Prostate gland (tissue), 2 donors: ENCODE results near the gene SLC44A3.

ENCODE experiments used
- POLR2A ChIP-seq: fragments of 450-650 bp; IDR thresholded peaks from one replicate; pipeline ENCODE4 v1.6.1; 2016; ENCODE audit warnings: antibody characterized with exemption, mild to moderate bottlenecking
- POLR2AphosphoS5 ChIP-seq: sonication (generic); formaldehyde crosslinking; IDR thresholded peaks from one replicate; pipeline ENCODE4 v1.6.1; 2017; ENCODE audit warnings: antibody characterized with exemption
- TF ChIP-seq, protein P1 (sequence below), 4 experiments: fragments of 200-600 bp in 2 of 4; fragments of 450-650 bp in 2 of 4; sonication (generic) in 2 of 4; IDR thresholded peaks; 1 replicate in 3 of 4; 2 replicates in 1 of 4; pipeline ENCODE4 v1.5.1; 2016 to 2019; ENCODE audit warnings: antibody characterized with exemption in 4 of 4, mild to moderate bottlenecking in 2 of 4, moderate library complexity in 2 of 4

DNA sequence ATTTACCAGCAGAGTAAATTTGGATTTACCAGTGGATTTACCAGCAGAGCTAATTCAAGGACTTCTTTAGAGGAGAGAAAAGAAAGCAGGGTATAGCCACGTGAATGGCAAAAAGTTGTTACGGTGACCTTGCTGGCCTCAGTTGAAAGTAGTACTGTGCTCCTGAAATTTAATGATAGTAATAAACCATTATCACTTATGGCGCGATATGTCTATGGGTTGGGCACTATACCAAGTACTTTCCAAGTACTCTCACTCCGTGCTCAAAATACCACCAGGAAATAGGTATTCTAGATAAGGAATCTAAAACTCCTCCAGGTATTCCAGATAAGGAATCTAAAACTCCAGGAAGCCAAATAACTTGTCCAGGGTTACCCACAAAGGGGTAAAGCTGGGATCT lies 35.8 kb downstream of the SLC44A3 start:
- TF ChIP-seq, protein P1, sequence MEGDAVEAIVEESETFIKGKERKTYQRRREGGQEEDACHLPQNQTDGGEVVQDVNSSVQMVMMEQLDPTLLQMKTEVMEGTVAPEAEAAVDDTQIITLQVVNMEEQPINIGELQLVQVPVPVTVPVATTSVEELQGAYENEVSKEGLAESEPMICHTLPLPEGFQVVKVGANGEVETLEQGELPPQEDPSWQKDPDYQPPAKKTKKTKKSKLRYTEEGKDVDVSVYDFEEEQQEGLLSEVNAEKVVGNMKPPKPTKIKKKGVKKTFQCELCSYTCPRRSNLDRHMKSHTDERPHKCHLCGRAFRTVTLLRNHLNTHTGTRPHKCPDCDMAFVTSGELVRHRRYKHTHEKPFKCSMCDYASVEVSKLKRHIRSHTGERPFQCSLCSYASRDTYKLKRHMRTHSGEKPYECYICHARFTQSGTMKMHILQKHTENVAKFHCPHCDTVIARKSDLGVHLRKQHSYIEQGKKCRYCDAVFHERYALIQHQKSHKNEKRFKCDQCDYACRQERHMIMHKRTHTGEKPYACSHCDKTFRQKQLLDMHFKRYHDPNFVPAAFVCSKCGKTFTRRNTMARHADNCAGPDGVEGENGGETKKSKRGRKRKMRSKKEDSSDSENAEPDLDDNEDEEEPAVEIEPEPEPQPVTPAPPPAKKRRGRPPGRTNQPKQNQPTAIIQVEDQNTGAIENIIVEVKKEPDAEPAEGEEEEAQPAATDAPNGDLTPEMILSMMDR (IDR thresholded peaks at IDR 0.05) = no peak
- TF ChIP-seq POLR2AphosphoS5 (no peak), POLR2A (no peak)
